Activated CD8-positive, alpha-beta memory T cell treated with anti-CD3 and anti-CD28 coated beads for 1 hour (primary cell): Measurements from ENCODE around the gene LRRTM3.

Experiments used
- DNase-seq, 2 donors: peaks; one replicate each; pipeline ENCODE4 v3.0.0-alpha.2; 2020; ENCODE audit warnings: low read depth in 1 of 2; ENCODE audit errors: extremely low read depth in 1 of 2

Gene LRRTM3

GRCh38 chr10:67015225-67015624, 89.4 kb downstream of the LRRTM3 start:
- no peak for DNase-seq

- DNase-seq, result no peak
Measured at GRCh38 chr10:67017218-67017617, 91.4 kb downstream of the LRRTM3 start.

GRCh38 chr10:67022099-67022498, 96.3 kb downstream of the LRRTM3 start:
- DNase-seq, result no peak

- no peak for DNase-seq
Measured at GRCh38 chr10:67033878-67034277, 108.0 kb downstream of the LRRTM3 start.

- DNase-seq, result no peak
Measured at GRCh38 chr10:67036808-67037207, 111.0 kb downstream of the LRRTM3 start.

- no peak for DNase-seq
Measured at GRCh38 chr10:67043041-67043440, 117.2 kb downstream of the LRRTM3 start.

GRCh38 chr10:67045404-67045803, 119.6 kb downstream of the LRRTM3 start:
- no peak for DNase-seq

- no peak for DNase-seq
Measured at GRCh38 chr10:67046507-67046906, 120.7 kb downstream of the LRRTM3 start.

- DNase-seq, result no peak
Measured at GRCh38 chr10:67049988-67050387, 124.2 kb downstream of the LRRTM3 start.

GRCh38 chr10:67050415-67050814, 124.6 kb downstream of the LRRTM3 start:
- no peak for DNase-seq

GRCh38 chr10:67072654-67073053, 146.8 kb downstream of the LRRTM3 start:
- DNase-seq, result no peak

GRCh38 chr10:67075491-67075971, 149.7 kb downstream of the LRRTM3 start:
- DNase-seq, result no peak

- no peak for DNase-seq
Measured at GRCh38 chr10:67076144-67076543, 150.3 kb downstream of the LRRTM3 start.

- DNase-seq, result no peak
Measured at GRCh38 chr10:67077376-67077775, 151.5 kb downstream of the LRRTM3 start.

- no peak for DNase-seq
Measured at GRCh38 chr10:67079126-67079525, 153.3 kb downstream of the LRRTM3 start.

GRCh38 chr10:67086327-67087134, 160.7 kb downstream of the LRRTM3 start:
- no peak for DNase-seq

GRCh38 chr10:67087135-67087425, 161.2 kb downstream of the LRRTM3 start:
- DNase-seq, result no peak

- no peak for DNase-seq
Measured at GRCh38 chr10:67088036-67088435, 162.2 kb downstream of the LRRTM3 start.

- DNase-seq, result no peak
Measured at GRCh38 chr10:67095531-67095930, 169.7 kb downstream of the LRRTM3 start.

- no peak for DNase-seq
Measured at GRCh38 chr10:67098461-67098860, 172.6 kb downstream of the LRRTM3 start.

GRCh38 chr10:67100951-67101350, 175.1 kb downstream of the LRRTM3 start:
- DNase-seq, result no peak

- no peak for DNase-seq
Measured at GRCh38 chr10:67107670-67108069, 181.8 kb downstream of the LRRTM3 start.

- DNase-seq, result no peak
Measured at GRCh38 chr10:67110286-67110685, 184.4 kb downstream of the LRRTM3 start.
